HG03139 (cell line): ENCODE measurements around the gene PRSS8.
A peak's percentile ranks its signal among the peaks of the same experiment; 100 is the strongest.
"Not testable (repeated sequence)": the region's sequence is repeated elsewhere in the genome, so short reads cannot be mapped to it uniquely, and the experiment has no call there.

ENCODE experiments used
- ATAC-seq: cut with Tn5 transposase; IDR thresholded peaks from one replicate; pipeline ENCODE4 v1.9.1; 2021; ENCODE audit not compliant: unreplicated experiment

PRSS8 gene

DNA sequence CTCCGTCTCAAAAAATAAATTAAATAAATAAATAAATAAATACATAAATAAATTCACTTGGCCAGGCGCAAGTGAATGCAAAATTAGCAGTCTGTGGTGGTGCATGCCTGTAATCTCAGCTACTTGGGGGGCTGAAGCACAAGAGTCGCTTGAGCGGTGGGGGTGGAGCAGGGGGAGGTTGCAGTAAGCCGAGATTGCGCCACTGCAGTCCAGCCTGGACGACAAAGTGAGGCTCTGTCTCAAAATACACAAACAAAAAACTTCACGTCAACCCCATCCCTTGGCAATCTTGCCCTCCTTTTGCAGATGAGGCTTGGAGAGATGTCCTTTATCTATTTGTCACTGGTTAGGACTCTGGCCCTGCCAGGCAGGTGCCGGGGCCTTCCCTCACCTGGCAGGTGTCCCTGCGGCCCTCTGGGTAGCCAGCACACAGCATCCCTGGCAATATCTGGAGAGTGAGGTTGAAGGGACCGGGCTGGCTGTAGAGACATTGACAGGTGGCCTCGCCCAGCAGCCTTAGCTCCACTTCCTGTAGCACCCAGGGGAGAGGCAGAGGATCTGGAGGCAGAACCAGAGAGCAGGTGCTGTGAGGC is 10.0 kb upstream of the PRSS8 start:
- ATAC-seq, result no peak

DNA sequence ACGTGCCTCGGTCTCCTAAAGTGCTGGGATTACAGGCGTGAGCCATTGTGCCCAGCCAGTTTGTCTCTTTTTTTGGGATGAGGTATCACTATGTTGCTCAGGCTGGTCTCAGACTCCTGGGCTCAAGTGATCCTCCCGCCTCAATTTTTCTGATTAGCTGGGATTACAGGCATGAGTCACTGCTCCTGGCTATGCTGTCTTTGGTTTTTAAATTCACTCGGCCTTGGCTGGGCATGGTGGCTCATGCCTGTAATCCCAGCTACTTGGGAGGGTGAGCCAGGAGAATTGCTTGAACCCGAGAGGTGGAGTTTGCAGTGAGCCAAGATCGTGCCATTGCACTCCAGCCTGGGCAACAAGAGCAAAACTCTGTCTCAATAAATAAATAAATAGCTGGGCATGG is 8.9 kb upstream of the PRSS8 start:
- ATAC-seq, result not testable (repeated sequence)

DNA sequence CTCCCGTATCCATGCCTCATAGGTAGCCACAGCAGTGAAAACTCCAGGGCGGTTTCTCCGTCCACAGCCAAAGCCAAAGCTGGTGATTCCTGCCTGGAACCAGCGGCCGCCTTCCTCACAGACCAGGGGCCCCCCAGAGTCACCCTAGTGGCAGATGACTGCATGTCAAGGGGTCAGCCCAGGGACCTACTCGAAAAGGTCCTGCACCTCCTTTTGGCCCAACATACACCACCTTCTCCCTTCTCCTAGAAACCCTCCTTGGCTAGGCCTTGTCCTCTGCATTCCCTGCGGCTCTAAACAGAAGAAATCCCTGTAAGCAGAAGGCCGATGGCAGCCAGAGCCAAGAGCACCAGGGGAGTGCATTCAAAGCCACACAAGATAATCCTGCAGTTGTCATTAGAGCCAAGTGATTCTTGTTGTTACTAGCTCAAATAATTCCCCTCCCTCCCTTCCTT is 8.2 kb upstream of the PRSS8 start:
- ATAC-seq, result no peak

DNA sequence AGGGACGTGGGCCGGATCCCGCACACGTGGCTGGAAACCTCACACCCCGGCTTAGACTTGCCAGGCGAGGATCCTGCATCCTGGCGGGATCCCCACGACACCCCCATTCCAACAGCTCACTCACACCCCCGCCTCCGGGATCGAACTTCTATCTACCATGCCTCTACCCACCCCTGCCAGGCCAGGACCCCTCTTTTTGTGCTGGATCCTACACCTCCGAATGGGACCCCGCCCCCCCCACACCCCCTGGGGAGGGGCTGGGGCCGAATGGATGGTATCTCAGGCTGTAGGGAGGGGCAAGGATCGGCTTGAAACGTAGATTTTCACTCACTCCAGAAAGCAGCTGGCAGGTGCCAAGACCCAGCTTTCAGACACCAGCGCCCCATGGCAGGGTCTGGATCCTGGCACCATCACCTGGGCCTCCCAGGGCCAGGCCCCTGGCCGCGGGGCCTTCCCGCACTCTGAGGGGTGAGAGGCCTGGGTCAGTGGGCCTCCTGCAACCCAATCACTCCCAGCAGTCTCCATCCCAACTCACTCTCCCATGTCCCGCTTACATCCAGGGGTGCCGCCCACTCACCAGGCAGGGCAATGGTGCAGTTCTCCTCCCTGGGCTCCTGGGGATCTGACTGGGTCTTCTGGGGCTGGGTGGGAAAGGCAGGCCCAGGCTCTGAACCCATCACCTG is 7.6 kb upstream of the PRSS8 start:
- no peak for ATAC-seq

DNA sequence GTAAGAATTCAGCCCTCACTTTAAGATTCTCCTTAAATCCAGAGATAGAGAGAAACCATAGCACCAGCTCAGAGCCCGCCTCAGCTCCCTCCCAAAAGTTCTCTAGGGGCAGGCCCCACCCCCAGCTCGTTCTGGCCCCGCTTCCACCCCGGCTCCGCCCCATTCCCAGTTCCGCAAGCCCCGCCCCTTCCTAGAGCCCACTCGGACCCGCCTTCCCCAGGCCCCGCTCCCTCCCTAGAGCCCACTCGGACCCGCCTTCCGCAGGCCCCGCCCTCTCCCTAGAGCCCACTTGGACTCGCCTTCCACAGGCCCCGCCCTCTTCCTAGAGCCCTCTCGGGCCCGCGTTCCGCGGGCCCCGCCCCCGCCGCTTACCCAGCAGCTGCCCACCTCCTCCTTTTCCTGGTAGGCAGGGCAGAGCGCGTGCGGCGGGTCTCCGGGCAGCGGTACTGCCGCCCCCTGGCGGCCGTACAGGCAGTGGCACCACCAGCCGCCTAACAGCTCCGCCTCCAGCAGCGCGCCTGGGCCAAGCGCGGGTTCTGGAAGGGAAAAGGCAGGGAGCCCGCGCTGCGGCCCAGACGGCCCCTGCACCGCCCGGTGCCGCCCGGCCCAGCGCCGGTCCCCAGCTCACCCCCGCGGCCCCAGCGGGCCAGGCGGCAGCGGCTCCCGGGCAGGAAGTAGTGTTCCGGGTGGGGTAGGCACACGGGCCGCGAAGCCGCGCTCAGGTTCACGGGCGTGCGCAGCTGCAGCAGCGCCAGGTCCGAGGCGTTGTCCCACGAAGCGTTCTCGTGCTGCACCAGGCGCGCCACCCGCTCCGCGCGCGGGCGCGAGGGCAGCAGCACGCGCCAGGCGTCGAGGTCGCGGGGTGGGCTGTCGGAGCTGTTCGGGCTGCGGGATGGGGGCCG is 6.8 kb upstream of the PRSS8 start:
- peak; percentile 85 for ATAC-seq

DNA sequence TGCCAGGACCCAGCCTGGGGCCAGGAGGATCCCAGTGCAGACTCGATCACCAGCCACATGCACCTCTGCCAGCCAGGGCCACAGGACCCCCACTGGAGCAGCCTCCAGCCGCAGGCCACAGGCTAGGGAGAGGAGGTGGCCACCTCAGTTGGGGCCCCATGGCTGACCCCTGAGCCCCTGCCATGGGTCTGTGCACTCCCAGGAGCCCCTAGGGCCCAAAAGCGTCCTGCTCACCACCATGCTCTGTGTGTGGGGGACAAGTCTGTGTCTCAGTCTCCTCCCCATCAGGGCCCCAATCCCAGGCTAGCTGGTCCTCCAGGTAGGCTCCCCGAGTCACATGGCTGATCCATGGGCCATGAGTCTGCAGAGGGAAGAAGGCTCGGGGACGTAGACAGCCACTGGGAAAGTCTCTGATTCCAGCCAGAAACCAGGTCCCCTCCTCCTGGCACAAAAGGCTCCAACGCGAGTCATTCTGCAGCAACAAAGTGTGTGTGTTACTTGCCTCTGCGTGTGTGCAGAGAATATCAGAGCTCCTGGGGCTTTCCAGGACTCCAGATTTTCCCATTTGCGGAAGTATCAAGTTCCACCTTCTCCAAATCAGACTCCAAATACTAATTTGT is 6.1 kb upstream of the PRSS8 start:
- ATAC-seq, result no peak

DNA sequence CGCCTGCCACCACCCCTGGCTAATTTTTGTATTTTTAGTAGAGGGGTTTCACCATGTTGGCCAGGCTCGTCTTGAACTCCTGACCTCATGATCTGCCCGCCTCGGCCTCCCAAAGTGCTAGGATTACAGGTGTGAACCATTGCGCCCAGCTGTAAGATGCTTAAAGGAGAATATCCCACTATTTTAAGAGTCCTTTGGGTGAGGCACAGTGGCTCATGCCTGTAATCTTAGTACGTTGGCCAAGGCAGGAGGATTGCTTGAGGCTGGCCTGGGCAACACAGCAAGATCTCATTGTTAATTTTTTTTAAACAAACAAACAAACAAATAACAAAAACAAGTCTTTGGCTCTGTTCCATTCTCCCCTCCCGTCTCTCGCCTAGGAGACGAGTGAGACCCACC is 5.5 kb upstream of the PRSS8 start:
- ATAC-seq, result not testable (repeated sequence)

DNA sequence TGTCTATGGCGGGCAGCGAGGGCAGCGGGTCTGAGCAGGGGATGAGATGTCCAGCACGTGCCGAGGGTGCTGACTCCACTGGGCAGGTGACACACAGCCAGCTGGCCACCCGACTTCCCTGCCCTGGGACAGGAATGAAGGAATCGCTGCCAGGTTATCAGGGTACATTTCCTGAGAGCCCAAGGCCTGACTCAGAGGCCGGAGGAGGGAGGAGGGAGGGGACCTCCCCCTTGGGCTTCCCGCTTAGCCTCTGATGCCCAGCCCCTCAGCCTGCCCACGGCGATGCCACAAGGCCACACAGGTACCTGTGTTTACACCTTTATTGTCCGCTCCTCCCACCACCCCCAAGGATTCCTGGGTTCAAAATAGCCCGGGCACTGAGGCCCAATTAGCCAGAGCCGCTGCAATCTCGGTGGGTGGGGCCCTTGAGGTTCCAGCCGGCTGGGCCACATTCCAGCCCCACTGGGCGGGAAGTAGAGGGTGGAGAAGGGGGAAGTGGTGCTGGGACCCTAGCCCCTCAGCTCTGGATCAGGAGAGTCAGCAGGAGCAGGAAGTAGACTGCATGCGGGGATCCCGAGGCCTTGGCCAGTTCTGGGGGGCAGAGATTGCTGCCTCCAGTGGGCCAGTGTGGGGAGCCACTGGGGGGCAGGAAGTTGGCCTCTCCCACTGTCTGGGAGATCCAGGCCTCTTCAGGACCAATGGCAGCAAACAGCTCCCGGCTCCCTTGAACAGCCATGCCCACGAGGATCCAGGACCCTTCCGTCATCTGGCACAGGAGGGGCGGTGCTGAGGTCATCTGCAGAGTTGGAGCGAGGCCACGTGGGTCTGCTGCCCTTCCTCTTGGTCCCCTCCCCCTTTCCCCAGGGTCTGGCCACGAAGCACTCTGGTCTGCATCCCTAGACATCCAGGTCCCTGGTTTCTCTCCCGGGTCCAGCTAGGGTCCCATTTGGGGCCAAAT is 3.4 kb upstream of the PRSS8 start:
- no peak for ATAC-seq

DNA sequence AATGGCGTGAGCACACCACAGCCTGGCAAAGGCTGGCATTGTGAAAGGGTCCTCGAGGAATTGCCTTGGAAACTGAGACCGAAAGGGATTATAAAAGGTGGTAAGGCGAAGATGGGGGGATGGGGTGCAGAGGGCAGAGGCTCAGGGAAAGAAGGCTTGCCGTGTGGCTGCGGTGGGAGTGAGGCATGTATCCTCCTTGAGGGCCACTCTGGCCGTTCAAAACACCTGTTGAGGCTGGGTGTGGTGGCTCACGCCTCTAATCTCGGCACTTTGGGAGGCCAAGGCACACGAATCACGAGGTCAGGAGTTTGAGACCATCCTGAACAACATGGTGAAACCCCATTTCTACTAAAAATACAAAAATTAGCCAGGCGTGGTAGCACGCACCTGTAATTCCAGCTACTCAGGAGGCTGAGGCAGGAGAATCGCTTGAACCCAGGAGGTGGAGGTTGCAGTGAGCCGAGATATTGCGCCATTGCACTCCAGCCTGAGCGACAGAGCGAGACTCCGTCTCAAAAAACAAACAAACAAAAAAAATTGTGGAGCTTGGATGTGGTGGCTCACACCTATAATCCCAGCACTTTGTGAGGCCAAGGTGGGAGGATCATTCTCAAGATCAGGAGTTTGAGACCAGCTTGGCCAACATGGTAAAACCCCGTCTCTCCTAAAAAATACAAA is 1.4 kb upstream of the PRSS8 start:
- ATAC-seq, result not testable (repeated sequence)

DNA sequence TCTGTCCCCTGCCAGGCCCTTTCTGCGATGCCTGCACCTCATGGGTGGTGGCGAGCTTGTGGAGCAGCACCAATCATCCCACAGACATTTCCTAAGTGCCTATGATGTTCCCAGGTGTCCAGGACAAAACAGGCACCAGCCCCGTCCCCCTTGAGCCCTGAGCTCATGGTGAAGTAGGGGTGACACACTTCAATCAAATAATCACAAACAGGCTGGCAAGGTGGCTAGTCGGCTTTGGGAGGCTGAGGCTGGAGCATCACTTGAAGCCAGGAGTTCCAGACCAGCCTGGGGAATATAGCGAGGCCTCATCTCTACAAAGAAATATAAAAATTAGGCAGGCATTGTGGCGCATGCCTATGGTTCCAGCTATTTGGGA is 748 bp upstream of the PRSS8 start:
- ATAC-seq, result no peak

DNA sequence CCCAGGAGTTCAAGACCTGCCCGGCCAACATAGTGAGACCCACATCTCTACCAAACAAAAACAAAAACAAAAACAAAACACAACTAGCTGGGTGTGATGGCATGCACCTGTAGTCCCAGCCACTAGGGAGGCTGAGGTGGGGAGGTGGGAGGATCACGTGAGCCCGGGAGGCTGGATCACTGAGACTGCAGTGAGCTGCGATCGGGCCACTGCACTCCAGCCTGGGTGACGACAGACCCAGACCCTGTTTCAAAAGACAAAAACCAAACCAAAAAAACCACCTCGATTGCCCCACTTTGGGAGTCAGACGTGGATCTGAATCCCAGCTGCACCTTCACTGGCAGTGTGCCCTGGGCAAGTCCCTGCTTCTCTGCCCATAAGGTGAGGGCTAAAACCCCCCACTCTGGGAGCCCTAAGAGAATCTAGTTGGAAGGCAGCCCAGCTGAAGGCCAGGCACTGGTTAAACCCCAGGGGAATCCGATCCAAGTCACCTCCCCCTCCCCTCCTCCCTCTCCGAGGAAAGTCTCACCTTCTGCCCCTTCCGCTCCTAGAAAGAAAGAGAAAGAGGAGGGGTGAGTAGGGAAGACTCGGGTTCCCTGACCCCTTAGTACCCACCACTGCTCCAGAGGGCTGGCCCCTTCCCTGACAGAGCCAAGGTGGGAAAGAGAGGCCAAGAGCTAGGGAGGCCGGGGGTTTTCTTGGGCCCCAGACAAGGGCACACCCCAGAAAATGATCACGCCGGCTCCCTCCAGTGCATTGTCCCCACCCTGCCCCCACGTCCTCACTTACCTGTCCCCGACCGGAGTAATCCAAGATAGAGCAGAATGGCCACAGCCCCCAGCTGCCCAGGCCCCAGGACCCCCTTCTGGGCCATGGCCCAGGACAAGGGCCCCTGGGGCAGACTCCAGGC is 647 bp downstream of the PRSS8 start:
- ATAC-seq, result no peak

DNA sequence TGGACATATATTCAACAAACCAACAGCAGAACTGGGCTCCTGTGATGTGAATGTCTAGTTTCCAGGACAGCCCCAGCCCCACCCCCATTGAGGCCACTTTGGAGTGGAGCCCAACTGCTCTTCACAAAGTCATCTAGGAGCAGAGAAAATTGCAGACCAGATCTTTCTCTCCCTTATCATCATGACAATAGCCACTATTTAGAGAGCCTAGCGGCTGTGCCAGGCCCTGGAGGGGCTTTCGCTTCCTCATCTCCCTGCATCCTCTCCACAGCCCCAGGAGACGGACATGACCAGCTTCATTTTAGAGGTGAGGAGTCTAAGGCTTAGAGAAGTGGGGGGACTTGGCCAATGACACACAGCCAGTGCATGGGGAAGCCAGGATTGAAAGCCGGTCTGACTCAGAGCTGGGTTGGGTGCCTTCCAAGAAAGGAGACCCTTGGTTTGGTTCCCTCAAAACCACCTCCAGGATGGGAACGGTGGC is 1.4 kb downstream of the PRSS8 start:
- no peak for ATAC-seq

DNA sequence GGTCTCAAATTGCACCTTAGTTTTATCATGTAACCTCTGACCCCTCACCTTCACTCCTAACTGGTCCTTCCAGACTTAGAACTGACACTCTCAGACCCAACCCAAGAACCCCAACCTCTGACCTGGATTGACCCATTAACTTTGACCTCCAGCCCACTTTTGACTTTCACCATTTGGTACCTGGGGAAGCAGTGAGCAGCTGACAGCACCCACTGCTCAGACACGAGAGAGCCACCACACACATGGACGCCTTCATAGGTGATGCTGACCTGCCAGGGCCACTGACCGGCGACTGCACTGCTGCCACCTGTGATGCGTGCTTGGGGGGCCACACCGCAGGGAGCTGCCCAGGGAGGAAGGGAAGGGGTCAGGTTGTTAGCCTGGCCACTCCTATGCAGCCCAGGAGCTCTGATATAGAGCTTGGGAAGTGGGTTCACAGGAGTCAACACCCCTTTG is 2.5 kb downstream of the PRSS8 start:
- no peak for ATAC-seq

DNA sequence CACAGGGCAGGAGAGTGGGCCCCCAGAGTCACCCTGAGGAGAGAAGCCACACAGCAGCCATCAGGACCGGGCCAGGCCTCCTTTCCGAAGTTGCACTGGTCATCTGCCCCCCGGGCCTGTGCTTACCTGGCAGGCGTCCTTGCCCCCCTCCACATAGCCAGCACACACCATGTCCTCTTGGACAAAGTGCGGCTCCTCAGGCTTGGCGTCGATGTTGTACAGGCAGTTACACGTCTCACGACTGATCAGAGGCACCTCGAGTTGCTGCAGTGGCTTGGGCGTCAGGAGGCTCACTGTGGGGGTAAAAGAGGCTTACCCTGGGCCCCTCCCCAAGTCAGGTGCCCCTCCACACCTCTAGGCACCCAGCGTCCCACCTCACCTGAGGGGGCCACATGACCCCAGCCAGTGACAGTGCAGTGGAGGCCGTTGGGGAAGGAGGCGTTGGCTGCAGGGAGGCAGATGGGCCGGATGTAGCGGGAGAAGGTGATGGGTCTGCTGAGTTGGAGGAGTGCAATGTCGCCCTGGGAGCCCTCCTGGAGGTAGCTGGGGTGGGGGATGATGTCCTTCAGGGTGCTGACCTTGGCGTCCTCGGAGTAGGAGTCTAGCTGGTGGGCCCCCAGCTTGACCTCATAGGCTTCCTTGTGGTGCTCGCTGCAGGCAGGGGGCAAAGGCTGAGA is 3.1 kb downstream of the PRSS8 start:
- no peak for ATAC-seq

DNA sequence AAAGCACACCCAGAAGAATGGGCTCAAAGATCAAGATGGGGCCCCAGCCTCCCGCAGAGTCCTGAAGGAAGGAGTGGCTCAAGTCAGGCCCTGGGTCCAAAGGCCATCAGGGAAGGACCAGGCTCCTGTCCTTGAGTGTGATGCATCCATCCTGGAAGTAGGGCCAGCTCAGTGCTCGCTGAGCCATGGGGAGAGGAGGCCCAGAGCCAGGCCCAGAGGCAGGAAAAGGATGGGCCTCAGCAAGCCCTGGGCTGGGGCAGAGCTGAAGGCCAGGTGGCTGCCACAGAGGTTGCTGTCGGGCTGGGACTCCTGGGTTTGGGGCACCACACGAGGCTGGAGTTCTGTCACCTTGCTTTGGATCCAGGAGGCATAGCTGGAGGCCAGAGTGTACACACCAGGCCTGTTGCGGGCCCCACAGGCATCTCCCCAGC is 3.7 kb downstream of the PRSS8 start:
- ATAC-seq, result no peak

DNA sequence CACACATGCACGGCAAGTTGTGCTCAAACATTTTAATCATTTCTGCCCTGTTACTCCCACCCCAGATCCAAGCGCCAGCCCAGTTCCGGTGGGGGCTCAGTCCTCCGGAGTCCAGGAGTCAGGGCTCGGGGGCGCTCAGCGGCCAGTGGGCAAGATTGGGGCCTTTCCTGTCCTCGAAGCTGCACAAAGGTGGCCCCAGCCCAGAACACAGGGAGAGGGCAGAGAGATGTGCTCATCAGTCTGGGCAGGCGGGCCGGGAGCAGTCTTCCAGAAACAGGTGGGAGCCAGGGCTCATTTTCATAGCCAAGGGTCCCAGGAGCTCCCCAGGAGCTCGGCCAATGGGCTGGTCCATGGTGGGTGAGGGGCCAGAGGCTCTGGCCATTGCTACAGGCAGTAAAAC is 4.1 kb downstream of the PRSS8 start:
- no peak for ATAC-seq

DNA sequence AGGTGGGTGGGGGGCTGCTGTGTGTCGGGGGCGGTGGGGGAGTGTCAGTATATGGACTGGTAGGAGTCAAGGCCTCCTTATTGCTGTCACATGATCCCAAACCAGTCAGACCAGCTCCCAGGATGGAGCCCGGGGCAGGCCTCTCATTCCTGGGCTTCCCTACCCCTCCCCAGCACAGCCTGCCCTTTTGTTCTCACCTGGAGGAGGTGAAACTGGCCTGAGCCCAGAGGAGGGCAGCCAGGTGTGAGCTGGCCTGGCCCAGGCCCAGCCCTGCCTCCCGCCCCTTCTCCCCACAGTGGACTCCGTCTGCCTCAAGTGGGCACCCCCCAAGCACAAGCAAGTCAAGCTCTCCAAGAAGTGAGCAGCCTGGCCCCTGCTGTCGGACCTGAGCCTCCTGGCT is 4.6 kb downstream of the PRSS8 start:
- ATAC-seq, result no peak

DNA sequence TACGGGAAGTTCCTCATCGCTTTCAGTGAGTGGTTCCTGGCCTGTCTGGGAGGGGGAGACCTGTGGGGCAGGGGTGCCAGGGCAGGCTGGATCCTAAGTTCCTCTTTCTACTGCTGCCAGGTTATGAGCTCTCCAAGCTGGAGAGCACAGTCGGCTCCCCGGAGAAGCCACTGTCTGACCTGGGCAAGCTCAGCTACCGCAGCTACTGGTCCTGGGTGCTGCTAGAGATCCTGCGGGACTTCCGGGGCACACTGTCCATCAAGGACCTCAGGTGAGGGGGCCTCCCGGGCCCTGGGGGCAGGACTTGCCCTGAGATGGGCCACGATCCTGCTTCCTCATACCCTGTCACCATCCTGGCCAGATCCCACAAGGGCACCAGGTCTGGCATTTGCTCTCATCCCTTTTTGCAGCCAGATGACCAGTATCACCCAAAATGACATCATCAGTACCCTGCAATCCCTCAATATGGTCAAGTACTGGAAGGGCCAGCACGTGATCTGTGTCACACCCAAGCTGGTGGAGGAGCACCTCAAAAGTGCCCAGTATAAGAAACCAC is 5.1 kb downstream of the PRSS8 start:
- no peak for ATAC-seq
